SKM-1 (cell line): ENCODE data around the gene RFX1.
"Not testable (repeated sequence)": the region's sequence is repeated elsewhere in the genome, so short reads cannot be mapped to it uniquely, and the experiment has no call there.

ENCODE experiments used
- DNase-seq: peaks from one replicate; lab custom pipeline; 2025; ENCODE audit not compliant: unreplicated experiment; lab: John Stamatoyannopoulos, UW

RFX1 gene

GRCh38 chr19:14027856-14028450 lies 21.8 kb upstream of the RFX1 start, which contains the start of gene RLN3:
Gene RLN3 (plus strand): TSS chr19:14028148. CDS start chr19:14028205, 57 bp downstream.
- no peak for DNase-seq

- not testable (repeated sequence) for DNase-seq
Observed at GRCh38 chr19:14026652-14027192, 20.6 kb upstream of the RFX1 start.

- peak; percentile 89 for DNase-seq
Observed at GRCh38 chr19:14023404-14024235, 17.5 kb upstream of the RFX1 start.

GRCh38 chr19:14022469-14022868 lies 16.3 kb upstream of the RFX1 start:
- no peak for DNase-seq

GRCh38 chr19:14021474-14021873 lies 15.4 kb upstream of the RFX1 start:
- no peak for DNase-seq

GRCh38 chr19:14019739-14020138 lies 13.6 kb upstream of the RFX1 start:
- DNase-seq = not testable (repeated sequence)

GRCh38 chr19:14019100-14019499 lies 13.0 kb upstream of the RFX1 start:
- no peak for DNase-seq

GRCh38 chr19:14015524-14016035 lies 9.5 kb upstream of the RFX1 start:
- DNase-seq = no peak

- no peak for DNase-seq
Observed at GRCh38 chr19:14012378-14012915, 6.3 kb upstream of the RFX1 start.

GRCh38 chr19:14006766-14007562 lies 844 bp upstream of the RFX1 start:
- DNase-seq = no peak

GRCh38 chr19:14005349-14006084 lies 603 bp downstream of the RFX1 start:
- peak; percentile 55 for DNase-seq

GRCh38 chr19:14004619-14005348 lies 1.3 kb downstream of the RFX1 start:
- DNase-seq = no peak

GRCh38 chr19:14003251-14004055 lies 2.7 kb downstream of the RFX1 start:
- no peak for DNase-seq

GRCh38 chr19:14002571-14003250 lies 3.4 kb downstream of the RFX1 start:
- no peak for DNase-seq

- no peak for DNase-seq
Observed at GRCh38 chr19:14000691-14001375, 5.3 kb downstream of the RFX1 start.

GRCh38 chr19:13999085-13999484 lies 7.0 kb downstream of the RFX1 start:
- no peak for DNase-seq

- DNase-seq = no peak
Observed at GRCh38 chr19:13998426-13998825, 7.7 kb downstream of the RFX1 start.

- no peak for DNase-seq
Observed at GRCh38 chr19:13997631-13997962, 8.5 kb downstream of the RFX1 start.
